HG03432 (cell line): ENCODE results near the gene LRRC10.
A peak's percentile ranks its signal among the peaks of the same experiment; 100 is the strongest.

Experiments
- ATAC-seq: cut with Tn5 transposase; IDR thresholded peaks from one replicate; pipeline ENCODE4 v1.9.1; 2021; ENCODE audit warnings: mild to moderate bottlenecking, moderate library complexity; ENCODE audit not compliant: unreplicated experiment

Gene LRRC10

GRCh38 chr12:69570545-69571399 is 39.9 kb downstream of the LRRC10 start:
- ATAC-seq: peak; percentile 81

GRCh38 chr12:69570000-69570516 is 40.6 kb downstream of the LRRC10 start:
- ATAC-seq: no peak

- ATAC-seq: no peak
Measured at GRCh38 chr12:69569236-69569635, 41.5 kb downstream of the LRRC10 start.

- ATAC-seq: no peak
Measured at GRCh38 chr12:69566603-69567002, 44.1 kb downstream of the LRRC10 start.

GRCh38 chr12:69563166-69563762 is 47.4 kb downstream of the LRRC10 start:
- ATAC-seq: no peak
